Parathyroid adenoma (tissue), 2 donors: ENCODE data around the gene FN1.

Source experiments
- H2AFZ ChIP-seq: fragments of 300-600 bp; sonication (generic); one replicate; pipeline ENCODE4 v1.7.0; 2017; ENCODE audit warnings: antibody characterized with exemption, mild to moderate bottlenecking
- H3K27ac ChIP-seq: fragments of 300-600 bp; sonication (generic); one replicate; pipeline ENCODE4 v1.7.0; 2017
- H3K27me3 ChIP-seq: fragments of 300-600 bp; sonication (generic); one replicate; pipeline ENCODE4 v1.7.0; 2017; ENCODE audit warnings: low read length; ENCODE audit not compliant: control insufficient read depth, insufficient read depth
- H3K36me3 ChIP-seq: fragments of 300-600 bp; sonication (generic); one replicate; pipeline ENCODE4 v1.7.0; 2017; ENCODE audit warnings: low read length; ENCODE audit not compliant: control insufficient read depth, insufficient read depth
- H3K4me1 ChIP-seq: fragments of 300-600 bp; sonication (generic); one replicate; pipeline ENCODE4 v1.7.0; 2017; ENCODE audit warnings: control low read depth
- H3K4me2 ChIP-seq: fragments of 300-600 bp; sonication (generic); one replicate; pipeline ENCODE4 v1.7.0; 2017; ENCODE audit warnings: low read length
- H3K4me3 ChIP-seq: fragments of 300-600 bp; sonication (generic); one replicate; pipeline ENCODE4 v1.7.0; 2017; ENCODE audit warnings: low read depth, low read length
- H3K79me2 ChIP-seq: fragments of 300-600 bp; sonication (generic); one replicate; pipeline ENCODE4 v1.7.0; 2017; ENCODE audit warnings: control low read depth
- H3K9ac ChIP-seq: fragments of 300-600 bp; sonication (generic); one replicate; pipeline ENCODE4 v1.7.0; 2017; ENCODE audit warnings: mild to moderate bottlenecking
- H3K9me3 ChIP-seq: fragments of 300-600 bp; sonication (generic); one replicate; pipeline ENCODE4 v1.7.0; 2017; ENCODE audit warnings: low read length; ENCODE audit not compliant: control insufficient read depth
- TF ChIP-seq, protein P1 (sequence below): fragments of 300-600 bp; sonication (generic); IDR thresholded peaks from one replicate; pipeline ENCODE4 v1.7.0; 2017; ENCODE audit warnings: antibody characterized with exemption, mild to moderate bottlenecking
- donor health status: primary hyperparathyroidism.

The FN1 gene

DNA sequence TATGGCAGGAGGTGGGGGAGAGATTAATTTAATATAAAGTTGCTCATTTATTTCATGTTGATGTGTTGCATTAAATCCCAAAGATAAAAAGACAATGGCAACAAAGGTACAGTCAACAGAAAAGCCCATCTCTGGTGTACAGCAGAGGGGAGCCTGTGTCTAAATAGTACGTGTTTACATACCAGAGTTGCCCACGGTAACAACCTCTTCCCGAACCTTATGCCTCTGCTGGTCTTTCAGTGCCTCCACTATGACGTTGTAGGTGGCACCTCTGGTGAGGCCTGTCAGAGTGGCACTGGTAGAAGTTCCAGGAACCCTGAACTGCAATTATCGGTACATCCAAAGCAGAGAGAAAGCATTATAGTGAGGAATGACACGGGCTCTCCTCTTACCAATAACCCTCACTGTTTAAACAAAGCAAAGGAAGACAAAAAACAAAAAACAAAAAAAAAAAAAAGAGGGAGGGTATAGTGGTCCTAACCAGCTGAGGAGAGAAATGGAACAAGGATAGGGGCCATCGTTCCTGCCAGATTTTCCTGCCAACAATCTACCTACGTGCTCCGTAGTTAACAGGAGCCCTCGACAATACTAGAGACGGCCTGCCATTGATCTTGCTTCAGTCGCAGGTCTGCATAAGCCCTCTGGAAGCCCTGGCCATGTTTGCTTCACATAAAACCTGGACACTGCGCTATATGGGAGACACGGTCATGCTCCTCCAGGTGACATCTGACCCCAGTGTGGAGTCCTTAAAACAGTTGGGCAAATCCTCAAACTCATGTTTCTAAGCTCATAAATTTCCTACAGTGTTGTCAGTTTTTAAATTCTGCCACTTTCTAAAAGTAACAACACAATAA, 65.5 kb downstream of the FN1 start:
- Histone ChIP-seq H3K4me1 (no peaks in the 10 kb centered on the region), H3K27ac (no peak overlapping the region), H3K9me3 (no peaks in the 10 kb centered on the region), H3K4me3 (no peak overlapping the region), H3K27me3 (no peaks in the 10 kb centered on the region), H3K79me2 (no peaks in the 10 kb centered on the region), H2AFZ (no peak overlapping the region), H3K9ac (no peak overlapping the region), H3K4me2 (no peak overlapping the region), H3K36me3 (no peaks in the 10 kb centered on the region)
- TF ChIP-seq, protein P1, sequence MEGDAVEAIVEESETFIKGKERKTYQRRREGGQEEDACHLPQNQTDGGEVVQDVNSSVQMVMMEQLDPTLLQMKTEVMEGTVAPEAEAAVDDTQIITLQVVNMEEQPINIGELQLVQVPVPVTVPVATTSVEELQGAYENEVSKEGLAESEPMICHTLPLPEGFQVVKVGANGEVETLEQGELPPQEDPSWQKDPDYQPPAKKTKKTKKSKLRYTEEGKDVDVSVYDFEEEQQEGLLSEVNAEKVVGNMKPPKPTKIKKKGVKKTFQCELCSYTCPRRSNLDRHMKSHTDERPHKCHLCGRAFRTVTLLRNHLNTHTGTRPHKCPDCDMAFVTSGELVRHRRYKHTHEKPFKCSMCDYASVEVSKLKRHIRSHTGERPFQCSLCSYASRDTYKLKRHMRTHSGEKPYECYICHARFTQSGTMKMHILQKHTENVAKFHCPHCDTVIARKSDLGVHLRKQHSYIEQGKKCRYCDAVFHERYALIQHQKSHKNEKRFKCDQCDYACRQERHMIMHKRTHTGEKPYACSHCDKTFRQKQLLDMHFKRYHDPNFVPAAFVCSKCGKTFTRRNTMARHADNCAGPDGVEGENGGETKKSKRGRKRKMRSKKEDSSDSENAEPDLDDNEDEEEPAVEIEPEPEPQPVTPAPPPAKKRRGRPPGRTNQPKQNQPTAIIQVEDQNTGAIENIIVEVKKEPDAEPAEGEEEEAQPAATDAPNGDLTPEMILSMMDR, result no peak

- no peaks in the 10 kb centered on the region for H3K4me1 ChIP-seq
- no peak overlapping the region for H3K4me2 ChIP-seq
- no peaks in the 10 kb centered on the region for H3K9me3 ChIP-seq
- no peak overlapping the region for H3K4me3 ChIP-seq
- H3K27me3 ChIP-seq, result no peaks in the 10 kb centered on the region
- H3K27ac ChIP-seq, result no peak overlapping the region
- no peak overlapping the region for H2AFZ ChIP-seq
- no peak overlapping the region for H3K9ac ChIP-seq
- no peaks in the 10 kb centered on the region for H3K36me3 ChIP-seq
- TF ChIP-seq, protein P1, result no peak
- no peaks in the 10 kb centered on the region for H3K79me2 ChIP-seq
Observed at GRCh38 chr2:215369181-215369760, 66.6 kb downstream of the FN1 start.

GRCh38 chr2:215368493-215368809, 67.4 kb downstream of the FN1 start:
- Histone ChIP-seq H3K27ac (no peak overlapping the region), H3K27me3 (no peaks in the 10 kb centered on the region), H3K4me3 (no peak overlapping the region), H3K4me1 (no peaks in the 10 kb centered on the region), H3K9me3 (no peaks in the 10 kb centered on the region), H3K9ac (no peak overlapping the region), H3K4me2 (no peak overlapping the region), H3K79me2 (no peaks in the 10 kb centered on the region), H3K36me3 (no peaks in the 10 kb centered on the region), H2AFZ (no peak overlapping the region)
- TF ChIP-seq, protein P1, result no peak

GRCh38 chr2:215367662-215368492, 68.0 kb downstream of the FN1 start:
- TF ChIP-seq, protein P1, result no peak
- Histone ChIP-seq H3K9me3 (no peaks in the 10 kb centered on the region), H2AFZ (no peak overlapping the region), H3K4me2 (no peak overlapping the region), H3K27ac (no peak overlapping the region), H3K79me2 (no peaks in the 10 kb centered on the region), H3K9ac (no peak overlapping the region), H3K36me3 (no peaks in the 10 kb centered on the region), H3K4me3 (no peak overlapping the region), H3K27me3 (no peaks in the 10 kb centered on the region), H3K4me1 (no peaks in the 10 kb centered on the region)
